T1000 (cell line): ENCODE measurements around the gene BBS4.
A peak's percentile ranks its signal among the peaks of the same experiment; 100 is the strongest.

Source experiments
- DNase-seq: peaks from one replicate; lab custom pipeline; 2025; ENCODE audit warnings: mixed read lengths; lab: John Stamatoyannopoulos, UW

Gene BBS4

DNA sequence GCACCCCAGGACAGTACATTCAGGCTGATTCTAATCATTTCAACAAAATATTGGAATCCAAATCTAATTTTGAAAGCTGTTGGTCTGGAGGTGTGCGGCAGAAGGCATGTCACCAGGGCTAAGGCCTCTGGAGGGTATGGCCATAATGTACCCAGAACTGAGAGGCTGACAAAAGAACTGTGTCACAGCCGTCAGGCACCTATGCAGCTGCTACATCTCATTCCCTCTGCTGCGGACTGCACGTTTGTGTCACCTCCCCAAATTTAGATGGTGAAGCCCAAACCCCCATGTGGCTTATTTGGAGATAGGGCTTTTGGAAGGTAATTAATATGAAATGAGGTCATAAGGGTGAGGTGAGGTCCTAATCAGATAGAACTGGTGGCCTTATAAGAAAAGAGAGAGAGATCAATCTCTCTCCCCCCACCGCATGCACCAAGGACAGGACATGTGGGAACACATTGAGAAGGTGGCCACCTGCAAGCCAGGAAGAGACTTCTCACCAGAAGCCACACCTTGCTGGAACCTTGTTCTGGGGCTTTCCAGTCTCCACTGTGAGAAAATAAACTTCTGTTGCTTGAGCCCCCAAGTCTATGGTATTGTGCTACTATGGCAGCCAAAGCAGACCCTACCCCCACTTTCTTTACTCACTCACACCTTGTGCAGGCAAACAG, 74.7 kb downstream of the BBS4 start:
- DNase-seq, result no peak

DNA sequence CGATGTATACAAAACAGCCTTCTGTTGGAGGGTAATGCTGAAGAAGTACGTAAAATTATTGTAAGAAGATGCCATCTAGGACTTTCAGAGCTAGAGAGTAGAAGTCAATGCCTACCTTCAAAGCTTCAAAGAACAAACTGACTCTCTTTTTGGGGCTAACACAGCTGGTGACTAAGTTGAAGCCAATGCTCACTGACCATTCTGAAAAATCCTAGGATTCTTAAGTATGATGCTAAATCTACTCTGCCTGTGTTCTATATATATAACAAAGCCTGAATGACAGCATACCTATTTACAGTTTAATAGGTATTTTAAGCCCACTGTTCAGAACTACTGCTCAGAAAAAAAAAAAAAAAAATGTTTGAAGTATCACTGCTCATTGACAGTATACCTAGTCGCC, 78.6 kb downstream of the BBS4 start:
- no peak for DNase-seq

DNA sequence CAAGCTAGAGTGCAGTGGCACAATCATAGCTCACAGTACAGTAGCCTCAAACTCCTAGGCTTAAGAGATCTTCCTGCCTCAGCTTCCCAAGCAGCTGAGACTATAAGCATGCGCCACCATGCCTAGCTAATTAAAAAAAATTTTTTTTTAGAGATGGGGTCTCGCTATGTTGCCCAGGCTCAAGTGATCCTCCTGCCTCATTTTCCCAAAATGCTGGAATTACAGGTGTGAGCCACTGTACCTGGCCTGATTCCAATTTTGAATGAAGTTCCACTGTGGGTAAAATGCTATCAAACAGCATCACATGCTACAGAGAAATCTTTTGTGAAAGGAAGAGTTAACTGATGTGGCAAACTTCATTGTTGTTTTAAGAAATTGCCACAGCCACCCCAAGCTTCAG, 80.0 kb downstream of the BBS4 start:
- no peak for DNase-seq

DNA sequence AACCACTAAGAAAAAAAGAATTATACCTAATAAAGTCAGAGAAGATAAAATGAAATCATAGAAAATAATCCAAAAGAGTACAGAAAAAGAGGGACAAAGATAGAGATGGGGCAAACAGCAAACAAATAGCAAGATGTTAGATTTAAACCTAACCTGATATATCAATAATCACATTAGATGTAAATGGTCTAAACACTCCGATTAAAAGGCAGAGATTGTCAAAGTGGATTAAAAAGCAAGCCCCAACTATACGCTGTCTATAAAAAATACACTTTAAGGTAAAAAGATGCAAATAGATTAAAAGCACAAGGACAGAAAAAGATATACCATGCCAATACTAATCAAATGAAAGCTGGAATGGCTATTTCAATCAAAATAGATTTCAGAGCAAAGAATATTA, 80.8 kb downstream of the BBS4 start:
- no peak for DNase-seq

DNA sequence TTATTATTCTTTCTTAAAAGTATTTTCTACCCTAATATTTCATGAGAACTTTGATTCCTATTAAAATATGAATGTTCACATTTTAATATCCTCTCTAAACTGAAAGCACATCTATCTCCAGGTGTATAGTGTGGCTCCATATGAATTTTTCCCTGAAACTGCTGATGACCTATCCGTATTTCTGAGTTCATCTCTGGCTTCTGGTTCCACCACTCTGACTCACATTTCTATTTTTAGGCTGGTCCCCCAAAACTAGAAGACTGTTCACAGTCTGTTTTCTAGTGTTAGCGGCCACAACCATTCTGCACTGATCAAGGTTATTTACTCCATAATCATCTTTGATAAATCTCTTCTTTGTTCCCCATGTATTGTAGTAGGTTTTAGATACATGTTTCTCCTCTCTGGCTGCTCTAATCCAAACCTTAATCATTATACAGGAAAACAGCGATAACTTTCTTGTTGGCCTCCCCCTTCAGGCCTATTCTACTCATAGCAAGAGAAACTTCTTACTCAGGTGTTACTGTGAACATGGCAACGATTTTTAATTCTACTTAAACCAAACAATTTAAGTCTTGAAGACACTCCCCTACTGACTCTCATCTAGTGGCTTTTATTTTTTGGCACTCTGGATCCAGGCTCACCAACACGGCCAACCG, 84.8 kb downstream of the BBS4 start:
- no peak for DNase-seq

DNA sequence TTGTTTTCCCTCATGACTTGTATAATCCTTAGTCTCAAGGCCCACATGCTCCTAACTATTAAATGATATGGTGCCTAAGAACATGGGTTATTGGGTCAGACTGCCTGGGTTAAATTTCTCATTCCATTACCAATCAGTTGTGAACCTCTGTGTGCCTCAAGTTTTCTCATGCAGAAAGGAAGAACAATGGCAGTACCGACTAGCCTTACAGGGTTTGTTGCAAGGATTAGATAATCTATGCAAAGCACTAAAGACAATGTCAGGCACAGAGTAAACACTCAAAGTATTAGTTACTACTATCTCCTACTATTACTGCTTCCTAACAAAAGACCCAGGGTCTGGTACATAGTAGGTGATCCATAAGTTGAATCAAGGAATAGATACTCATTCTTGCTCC, 85.3 kb downstream of the BBS4 start:
- no peak for DNase-seq

DNA sequence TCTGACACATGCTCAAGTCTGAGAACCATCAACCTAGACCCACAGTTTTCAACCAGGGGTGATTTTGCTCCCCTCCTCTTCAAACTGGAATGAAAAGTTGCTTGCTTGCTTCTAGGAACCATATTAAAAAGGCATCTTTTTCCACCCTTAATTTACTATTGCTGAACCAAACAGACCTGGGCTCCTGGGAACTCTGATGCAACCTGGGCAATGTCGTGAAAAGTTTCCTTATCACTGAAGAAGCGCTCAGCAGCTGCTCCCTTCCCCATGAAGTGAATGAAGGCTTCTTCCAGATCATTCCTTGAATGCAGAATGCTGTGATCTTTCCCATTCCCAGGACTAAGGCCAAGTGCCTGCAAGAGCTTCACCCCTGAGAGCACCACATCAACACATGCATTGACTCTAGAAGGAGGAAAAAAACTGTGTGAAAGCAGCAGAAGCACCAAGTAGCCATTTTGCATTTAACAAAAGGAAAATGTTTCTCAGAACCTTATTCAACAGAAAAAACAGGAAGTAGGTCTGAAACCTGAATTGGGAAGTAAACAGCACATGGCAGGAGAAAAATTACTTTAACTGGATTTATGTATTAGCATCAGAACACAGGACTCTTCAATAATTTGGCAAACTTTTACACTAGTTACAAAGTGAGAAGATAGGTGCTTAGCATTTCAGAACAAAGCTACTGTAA, 88.8 kb downstream of the BBS4 start:
- DNase-seq, result no peak

DNA sequence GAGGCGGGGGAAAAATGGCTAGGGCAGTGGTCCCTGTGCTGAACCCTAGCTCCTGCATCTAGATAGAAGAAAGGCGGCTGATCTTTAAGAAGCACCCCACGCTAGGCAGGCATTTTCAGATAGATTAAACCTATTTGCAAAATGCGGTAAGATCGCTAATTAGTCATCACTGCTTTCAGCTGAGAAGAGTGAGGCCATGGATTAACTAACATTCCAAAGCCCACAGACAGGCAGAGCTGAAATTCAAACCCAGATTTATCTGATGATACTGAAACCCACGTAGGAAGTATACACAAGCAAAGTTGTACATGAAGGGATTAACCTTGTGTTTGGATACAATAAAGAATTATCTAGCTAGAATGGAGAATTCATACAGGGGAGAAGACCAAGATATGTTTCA, 92.8 kb downstream of the BBS4 start:
- DNase-seq, result no peak

DNA sequence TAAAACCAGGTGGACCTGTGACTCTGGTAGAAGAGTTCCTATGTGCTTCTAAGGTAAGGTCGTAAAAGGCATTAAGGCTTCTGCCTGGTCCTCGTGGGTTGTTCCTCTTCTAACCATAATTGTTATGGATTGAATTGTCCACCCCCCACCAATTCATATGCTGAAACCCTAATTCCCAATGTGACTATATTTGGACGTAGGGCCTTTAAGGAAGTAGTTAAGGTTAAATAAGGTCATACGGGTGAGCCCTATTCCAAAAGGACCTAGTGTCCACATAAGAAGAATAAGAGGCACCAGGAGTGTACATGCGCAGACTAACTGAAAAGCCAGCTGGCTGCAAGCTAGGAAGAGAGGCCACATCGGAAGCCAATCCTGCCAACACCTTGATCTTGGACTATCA, 95.6 kb downstream of the BBS4 start:
- no peak for DNase-seq

DNA sequence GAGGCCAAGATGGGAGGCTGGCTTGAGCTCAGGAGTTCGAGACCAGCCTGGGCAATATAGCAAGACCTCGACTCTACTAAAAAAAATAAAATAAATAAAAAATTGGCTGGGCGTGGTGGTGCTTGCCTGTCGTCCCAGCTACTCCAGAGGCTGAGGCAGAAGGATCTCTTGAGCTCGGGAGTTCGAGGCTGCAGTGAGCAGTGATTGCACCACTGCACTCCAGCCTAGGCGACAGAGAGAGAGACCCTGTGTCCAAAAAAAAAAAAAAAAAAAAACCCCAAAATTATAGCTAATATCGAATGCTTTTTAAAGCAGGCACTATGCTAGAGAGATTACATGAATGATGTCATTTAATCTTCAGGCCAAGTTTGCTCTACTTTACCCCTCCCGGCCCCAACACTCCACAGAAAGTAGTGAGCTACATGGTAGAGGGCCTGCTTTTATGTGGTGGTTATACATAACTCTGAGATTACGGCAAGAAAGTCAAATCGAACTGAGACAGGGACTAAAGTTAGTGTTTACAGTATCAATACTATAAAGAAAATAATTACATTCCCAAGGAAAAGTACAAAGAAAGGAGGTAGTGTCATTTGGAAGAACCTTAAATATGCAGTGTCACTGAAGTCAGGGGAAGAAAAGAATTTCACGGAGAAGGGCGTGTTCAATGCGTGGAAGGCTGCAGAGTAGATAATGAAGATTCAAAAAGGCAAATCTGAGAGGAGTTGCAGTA, 96.4 kb downstream of the BBS4 start:
- no peak for DNase-seq

DNA sequence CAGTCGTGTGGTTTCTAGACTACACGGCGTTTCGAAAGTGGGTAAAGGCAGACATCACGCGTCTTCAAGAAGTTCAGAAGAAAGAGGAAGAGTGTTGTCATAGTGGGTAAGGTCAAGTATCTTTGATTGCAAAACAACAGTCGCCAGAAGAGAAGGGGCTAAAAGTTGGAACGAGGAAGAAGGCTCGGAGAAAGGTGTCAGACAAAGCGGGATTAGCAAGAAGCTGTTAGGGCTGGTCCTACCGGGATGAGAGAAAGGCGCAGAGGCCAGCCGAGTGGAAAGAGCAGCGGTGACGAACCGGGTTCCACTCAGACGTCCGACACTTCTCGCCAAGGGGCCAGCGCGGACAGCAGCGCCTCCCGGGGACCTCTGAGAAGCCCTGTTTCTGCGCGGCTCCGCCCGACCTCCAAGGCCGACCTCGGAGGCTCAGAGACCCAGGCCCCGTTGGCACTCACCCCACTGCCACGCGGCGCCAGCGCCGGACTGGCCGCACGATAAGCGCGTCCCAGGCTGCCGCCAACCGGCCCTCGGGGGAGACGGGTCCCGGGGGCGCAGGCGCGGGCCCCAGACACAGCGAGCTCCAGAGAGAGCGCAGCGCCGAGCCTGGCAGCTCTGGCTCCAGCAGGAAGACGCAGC, 97.1 kb downstream of the BBS4 start:
- DNase-seq, result no peak

DNA sequence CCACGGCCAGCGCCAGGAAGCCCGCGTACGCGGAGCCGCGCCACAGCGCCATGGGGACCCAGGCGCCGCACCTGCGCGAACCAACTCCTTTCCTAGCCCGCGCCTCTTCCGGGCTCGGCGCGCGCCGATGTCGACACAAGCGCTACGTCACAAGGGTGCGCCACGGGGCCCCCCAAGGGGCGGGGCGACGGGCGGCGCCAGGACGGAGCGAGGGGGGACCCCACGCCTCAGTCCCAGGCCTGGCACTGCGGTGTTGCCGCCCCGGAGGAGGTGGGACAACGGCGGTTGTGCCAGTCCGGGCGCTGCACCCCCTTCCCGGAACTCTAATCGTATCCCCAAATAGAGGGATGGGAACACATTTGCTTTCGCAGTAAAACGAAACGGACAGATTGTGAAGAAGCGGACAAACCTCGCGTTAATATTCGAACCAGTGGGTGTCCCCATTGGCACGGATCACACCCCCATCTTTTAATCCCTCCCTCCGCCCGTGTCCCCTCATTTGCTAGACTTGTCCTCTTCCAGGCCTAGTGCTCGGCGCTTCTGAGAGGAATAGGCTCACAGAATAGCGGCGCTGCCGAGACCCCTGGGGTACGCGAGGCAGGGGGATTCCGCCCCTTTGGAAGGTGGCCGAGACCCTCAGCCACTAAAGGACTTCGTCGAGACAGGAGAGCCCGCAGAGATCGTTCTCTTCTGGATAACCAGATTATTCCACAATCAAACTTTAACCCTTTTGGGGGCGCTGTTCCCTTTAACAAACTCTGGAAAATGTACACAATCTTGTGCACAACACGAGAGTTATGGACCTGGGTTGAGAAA, 97.8 kb downstream of the BBS4 start, which contains the start of gene ADPGK:
ADPGK (minus strand) TSS at position 119 of the 816 bp plus-strand sequence; CDS start at position 52, 67 bp downstream.
- DNase-seq, result peak; percentile 80

DNA sequence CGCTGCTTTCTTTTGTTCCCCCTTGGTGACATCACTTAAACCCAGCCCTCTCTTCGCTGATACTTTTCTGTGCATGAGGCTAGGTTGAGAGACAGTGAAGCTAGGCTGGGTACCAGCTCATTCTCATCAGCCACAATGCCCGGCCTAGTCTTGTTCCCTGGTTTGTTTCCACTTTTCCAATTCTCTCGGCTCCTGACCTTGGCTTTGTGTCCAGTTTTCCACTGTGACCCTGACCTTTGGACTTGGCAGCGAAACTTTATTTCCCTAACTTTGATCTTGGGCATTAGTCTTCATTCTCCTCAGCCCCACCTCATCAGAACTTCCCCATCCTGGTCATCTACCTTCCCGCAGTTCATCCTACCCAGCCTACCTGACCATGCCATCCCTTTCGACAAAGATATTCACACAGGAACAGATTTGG, 98.5 kb downstream of the BBS4 start:
- no peak for DNase-seq

DNA sequence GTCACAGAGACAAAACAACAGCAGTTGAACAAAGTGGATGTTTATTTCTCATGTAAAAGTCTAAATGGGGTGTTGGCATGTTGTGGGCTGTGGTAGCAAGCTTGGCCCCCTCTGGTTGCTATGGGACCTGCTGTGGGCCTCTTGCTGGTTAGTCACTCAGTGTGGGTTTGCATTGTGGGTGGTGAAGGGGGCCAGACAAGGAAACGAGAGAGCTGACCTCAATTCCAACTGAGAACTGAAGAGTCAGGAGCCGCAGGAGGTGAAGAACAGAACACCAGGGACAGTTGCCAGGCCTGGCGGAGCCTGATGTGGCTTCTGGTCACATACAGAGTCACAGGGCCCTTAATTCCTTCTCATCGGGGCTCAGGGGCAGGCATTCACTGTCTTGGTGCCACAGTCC, 99.4 kb downstream of the BBS4 start:
- DNase-seq, result no peak

DNA sequence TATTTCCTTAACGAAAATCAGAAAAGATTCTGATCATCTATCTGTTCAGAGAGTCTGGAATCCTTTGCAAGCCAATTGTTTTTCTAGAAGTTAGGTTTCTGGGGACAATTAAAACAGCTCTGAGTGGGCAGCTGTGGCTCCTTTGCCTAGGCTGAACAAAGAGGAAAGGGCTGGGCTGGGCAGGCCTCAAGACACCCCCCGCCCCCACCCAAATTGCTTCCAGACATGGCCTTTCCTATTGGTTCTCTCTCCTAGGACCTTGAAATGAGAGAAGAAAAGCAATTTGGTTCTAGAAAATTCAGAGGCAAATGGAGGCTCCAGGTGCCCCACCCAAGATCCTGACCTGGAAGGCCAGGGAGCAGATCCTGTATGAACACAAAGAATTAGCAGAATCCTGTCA, 99.8 kb downstream of the BBS4 start:
- DNase-seq, result no peak

DNA sequence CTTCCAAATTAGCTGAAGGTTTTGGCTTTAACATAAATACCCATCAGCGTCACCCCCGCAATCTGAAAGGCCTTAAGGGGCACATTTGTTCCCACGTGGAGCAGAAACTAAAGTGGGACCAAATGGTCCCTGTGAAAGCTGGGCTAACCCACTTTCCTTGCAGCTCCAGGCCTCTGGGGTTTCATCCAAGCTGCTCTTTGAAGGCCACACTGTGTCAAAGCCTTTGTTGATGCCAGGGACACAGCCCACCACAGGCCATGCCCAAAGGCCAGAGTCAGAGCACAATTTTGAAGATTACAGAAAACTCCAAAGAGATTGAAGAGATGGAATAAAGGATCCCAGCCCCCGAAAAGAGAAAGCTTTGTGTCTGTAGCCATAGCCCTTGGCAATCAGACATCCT, 100.2 kb downstream of the BBS4 start:
- no peak for DNase-seq

DNA sequence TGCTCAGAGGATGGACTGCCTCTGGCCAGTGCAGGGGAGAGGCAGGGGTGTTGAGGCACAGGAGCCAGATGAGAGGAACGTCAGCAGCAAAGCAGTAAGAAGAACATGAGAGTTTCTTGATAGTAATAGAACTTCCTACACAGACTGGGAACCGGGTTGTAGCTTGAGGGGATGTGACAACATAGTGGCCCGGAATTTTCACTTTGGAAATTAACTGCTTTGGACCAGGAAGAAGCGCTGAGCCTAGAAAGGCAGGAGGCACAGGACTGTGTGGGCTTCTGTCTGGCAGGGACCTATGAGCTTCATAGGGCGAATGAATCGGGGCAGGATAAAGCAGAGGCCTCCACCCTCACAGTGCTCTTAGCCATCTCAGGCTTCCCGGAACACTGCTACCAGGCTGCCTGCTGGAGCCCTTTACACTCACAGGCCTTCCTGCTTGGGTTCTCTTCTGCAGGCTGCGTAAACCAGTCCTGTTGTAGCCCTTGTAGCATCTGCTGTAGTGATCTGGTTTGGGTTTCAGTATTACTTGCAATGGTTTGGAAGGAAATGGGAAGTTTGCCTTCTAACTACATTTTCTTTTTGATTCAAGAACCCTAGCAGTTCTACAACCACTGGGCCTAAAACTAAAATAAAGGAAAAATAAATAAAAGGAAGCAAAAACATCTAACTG, 100.8 kb downstream of the BBS4 start:
- no peak for DNase-seq

DNA sequence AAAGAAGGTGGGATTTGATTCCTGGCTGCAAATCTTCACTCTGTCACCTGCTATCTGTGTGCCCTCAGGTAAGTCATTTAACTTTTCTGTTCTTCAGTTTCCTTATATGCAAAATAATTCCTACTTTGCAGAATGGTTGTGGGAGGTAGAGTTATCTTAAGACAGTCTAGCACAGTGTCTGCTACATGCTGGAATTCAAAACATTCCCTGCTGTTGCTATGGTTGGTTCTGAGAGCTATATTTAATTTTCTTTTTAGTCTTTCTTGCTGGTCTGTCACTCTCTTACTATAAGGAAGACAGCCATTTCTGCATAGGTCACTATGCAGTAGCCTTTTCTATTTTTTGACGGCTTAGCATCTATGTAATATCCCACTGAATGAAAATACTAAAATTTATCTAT, 101.5 kb downstream of the BBS4 start:
- DNase-seq, result no peak
